GM12892 (cell line): ENCODE results near the gene ENSA.

Experiments used
- POLR2A ChIP-seq: IDR thresholded peaks from 2 replicates; pipeline ENCODE4 v1.6.1; 2011; ENCODE audit warnings: low read depth, low read length, control low read depth
- POLR2AphosphoS5 ChIP-seq: IDR thresholded peaks from 2 replicates; pipeline ENCODE4 v1.6.1; 2011; ENCODE audit warnings: low read depth, low read length, control low read depth

DNA sequence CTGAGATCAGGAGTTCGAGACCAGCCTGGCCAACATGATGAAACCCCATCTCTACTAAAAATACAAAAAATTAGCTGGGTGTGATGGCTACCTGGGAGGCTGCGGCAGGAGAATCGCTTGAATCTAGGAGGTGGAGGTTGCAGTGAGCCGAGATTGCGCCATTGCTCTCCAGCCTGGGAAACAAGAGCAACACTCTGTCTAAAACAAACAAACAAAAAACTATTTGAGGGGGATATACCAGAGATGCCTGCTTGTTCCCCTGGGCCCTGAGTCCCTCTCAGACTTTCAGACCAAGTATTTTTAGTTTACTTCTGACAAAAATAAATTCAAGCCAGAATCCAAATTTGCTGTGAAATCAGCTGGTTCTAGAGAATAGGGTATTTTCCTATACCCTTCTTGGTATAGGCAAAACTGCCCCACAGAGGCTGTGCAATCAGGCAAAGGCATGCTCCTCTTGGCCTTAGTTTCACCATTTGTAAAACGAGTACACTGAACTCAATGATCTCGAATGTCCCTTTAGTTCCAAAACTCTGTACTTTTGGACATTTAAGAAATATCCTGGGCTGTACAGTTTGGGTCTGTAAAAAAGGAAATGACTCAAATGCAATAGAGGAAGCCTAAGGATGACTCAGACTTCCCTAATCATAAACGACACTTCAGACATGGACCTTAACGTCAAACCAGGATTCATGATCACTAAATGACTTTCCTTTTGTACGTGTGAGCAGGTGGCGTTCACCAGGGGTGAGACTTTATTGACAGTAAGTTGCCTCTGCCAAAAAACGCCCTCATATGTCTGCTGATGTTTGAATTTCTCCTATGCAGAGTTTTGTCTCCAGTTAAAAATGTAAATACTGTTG lies 16.1 kb downstream of the ENSA start:
- TF ChIP-seq POLR2A (no peak), POLR2AphosphoS5 (no peak; the same call in 1 of the 2 replicates)
